ENCODE data around the gene DYNC1I2. TPM values are rescaled to one million over a fixed set of nuclear protein-coding genes. Genes with fewer than 3 reads are reported as not detected.

DYNC1I2 gene
- total RNA-seq, 1 experiment from 2014 or later: 58.5 TPM

DNA sequence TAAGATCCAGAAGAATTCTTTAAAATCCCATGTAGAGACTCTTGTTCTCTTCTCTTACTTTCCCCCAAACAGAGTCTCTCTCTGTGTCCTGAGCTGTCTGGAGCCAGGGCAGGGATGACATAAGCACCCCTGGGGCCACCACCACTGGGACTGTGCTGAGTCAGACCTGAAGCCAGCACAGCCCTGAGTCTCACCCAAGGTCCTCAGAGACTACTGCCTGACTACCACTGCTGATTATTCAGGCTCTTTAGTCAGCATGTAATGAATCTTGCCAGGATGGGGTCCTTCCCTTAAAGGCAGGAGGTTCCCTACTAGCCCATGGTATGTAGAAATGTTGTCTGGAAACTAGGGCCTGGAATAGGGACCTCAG lies 34.9 kb upstream of the DYNC1I2 start:
- Histone ChIP-seq H3K36me3 (ENCODE audit: low read depth, low read length) (no peaks in the 10 kb centered on the region), H3K9ac (ENCODE audit: low read length) (no peak overlapping the region), H3K4me2 (ENCODE audit: low read length) (no peak overlapping the region), H2AFZ (ENCODE audit: low read length) (no peak overlapping the region), H3K4me3 (ENCODE audit: low read length) (no peak overlapping the region), H3K79me2 (ENCODE audit: low read length) (no peaks in the 10 kb centered on the region), H3F3A (ENCODE audit: low read length, unreplicated experiment) (no peaks in the 10 kb centered on the region), H3K9me2 (replicated peaks; ENCODE audit: low read length) (no peaks in the 10 kb centered on the region), H3K4me1 (ENCODE audit: insufficient read depth, low read length) (no peaks in the 10 kb centered on the region), H3K27ac (ENCODE audit: low read length) (no peak overlapping the region), H3K9me3 (ENCODE audit: low read length) (0 out of 2 replicates have a peak, but pooled peaks cover 2% of the 10 kb centered on the region), H4K20me1 (ENCODE audit: low read length) (no peaks in the 10 kb centered on the region), H3K27me3 (ENCODE audit: low read length) (peaks cover 26% of the 10 kb centered on the region)
- DNase-seq (peak; percentile 23), ATAC-seq (no peak)
- POLR2A ChIA-PET (ENCODE audit: unreplicated experiment): no interaction called here
- TF ChIP-seq EZH2 (IDR thresholded peaks at IDR 0.05; ENCODE audit: low read length, unreplicated experiment) (no peak), EZH2phosphoT487 (IDR thresholded peaks at IDR 0.05; ENCODE audit: borderline replicate concordance, low read length) (no peak)
- TF ChIP-seq, protein P1, sequence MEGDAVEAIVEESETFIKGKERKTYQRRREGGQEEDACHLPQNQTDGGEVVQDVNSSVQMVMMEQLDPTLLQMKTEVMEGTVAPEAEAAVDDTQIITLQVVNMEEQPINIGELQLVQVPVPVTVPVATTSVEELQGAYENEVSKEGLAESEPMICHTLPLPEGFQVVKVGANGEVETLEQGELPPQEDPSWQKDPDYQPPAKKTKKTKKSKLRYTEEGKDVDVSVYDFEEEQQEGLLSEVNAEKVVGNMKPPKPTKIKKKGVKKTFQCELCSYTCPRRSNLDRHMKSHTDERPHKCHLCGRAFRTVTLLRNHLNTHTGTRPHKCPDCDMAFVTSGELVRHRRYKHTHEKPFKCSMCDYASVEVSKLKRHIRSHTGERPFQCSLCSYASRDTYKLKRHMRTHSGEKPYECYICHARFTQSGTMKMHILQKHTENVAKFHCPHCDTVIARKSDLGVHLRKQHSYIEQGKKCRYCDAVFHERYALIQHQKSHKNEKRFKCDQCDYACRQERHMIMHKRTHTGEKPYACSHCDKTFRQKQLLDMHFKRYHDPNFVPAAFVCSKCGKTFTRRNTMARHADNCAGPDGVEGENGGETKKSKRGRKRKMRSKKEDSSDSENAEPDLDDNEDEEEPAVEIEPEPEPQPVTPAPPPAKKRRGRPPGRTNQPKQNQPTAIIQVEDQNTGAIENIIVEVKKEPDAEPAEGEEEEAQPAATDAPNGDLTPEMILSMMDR (conservative IDR thresholded peaks at IDR 0.05; ENCODE audit: low read depth, low read length): no peak
- BruUV-seq (replicated peaks): no TSS peak
- CTCF ChIA-PET: no interaction called here
- intact Hi-C loops (cut with micrococcal nuclease): no loop called here

DNA sequence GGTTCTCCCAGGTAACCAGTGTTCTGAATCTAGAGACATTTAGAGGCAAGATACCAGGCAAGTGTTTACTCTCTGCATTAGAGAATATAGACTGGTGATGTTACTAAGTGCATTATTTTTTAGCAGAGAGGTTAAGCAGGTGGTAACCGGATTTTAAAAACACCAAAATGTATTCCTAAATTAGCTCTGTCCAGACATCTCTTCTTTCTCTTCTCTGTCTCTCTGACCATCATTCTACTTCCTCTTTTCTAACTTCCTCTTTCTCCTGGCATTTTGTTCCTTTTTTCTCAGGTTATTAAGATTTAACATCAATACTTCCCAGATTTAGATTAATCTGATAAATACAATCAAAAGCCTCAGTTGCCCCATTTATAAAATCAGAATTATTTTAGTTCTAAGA lies 31.7 kb upstream of the DYNC1I2 start:
- ChIA-PET POLR2A (ENCODE audit: unreplicated experiment) (no interaction called here), CTCF (no interaction called here)
- Histone ChIP-seq H3K27me3 (ENCODE audit: low read length) (peaks cover 54% of the 10 kb centered on the region), H3K9me2 (replicated peaks; ENCODE audit: low read length) (no peaks in the 10 kb centered on the region), H3F3A (ENCODE audit: low read length, unreplicated experiment) (no peaks in the 10 kb centered on the region), H4K20me1 (ENCODE audit: low read length) (no peaks in the 10 kb centered on the region), H3K36me3 (ENCODE audit: low read depth, low read length) (no peaks in the 10 kb centered on the region), H3K4me3 (ENCODE audit: low read length) (no peak overlapping the region), H3K9ac (ENCODE audit: low read length) (no peak overlapping the region), H3K4me2 (ENCODE audit: low read length) (no peak overlapping the region), H3K4me1 (ENCODE audit: insufficient read depth, low read length) (no peaks in the 10 kb centered on the region), H3K9me3 (ENCODE audit: low read length) (no peaks in the 10 kb centered on the region), H2AFZ (ENCODE audit: low read length) (no peak overlapping the region), H3K79me2 (ENCODE audit: low read length) (no peaks in the 10 kb centered on the region), H3K27ac (ENCODE audit: low read length) (no peak overlapping the region)
- DNase-seq (no peak), ATAC-seq (no peak)
- intact Hi-C loops (cut with micrococcal nuclease): no loop called here
- TF ChIP-seq, protein P1 (conservative IDR thresholded peaks at IDR 0.05; ENCODE audit: low read depth, low read length): no peak
- TF ChIP-seq EZH2phosphoT487 (IDR thresholded peaks at IDR 0.05; ENCODE audit: borderline replicate concordance, low read length): no peak
- no peak for TF ChIP-seq EZH2 (IDR thresholded peaks at IDR 0.05; ENCODE audit: low read length, unreplicated experiment)
- BruUV-seq (replicated peaks): no TSS peak

DNA sequence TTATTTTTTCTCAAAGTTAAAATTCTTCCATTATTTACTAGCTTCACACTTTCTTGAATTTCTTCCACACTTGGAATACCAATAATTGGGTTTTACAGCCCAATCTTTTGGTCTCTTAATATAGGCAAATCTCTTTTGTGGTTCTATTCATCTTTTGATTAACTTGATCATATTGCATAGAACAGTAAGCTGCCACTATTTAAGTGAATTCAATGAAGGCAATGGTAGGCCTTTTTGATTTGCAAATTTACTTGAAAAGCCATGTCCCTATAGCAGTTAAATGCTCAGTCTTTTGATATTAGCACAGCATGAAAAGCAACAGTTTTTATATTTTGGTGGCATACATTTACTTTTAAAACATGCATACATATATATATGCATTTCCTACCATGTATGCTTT lies 20.2 kb upstream of the DYNC1I2 start:
- DNase-seq: no peak
- ChIA-PET POLR2A (ENCODE audit: unreplicated experiment) (no interaction called here), CTCF (no interaction called here)
- Histone ChIP-seq H3K9ac (ENCODE audit: low read length) (no peak overlapping the region), H3K36me3 (ENCODE audit: low read depth, low read length) (no peaks in the 10 kb centered on the region), H3F3A (ENCODE audit: low read length, unreplicated experiment) (no peaks in the 10 kb centered on the region), H3K4me3 (ENCODE audit: low read length) (no peak overlapping the region), H3K27ac (ENCODE audit: low read length) (no peak overlapping the region), H3K9me3 (ENCODE audit: low read length) (no peaks in the 10 kb centered on the region), H3K79me2 (ENCODE audit: low read length) (no peaks in the 10 kb centered on the region), H3K9me2 (replicated peaks; ENCODE audit: low read length) (no peaks in the 10 kb centered on the region), H3K4me1 (ENCODE audit: insufficient read depth, low read length) (no peaks in the 10 kb centered on the region), H2AFZ (ENCODE audit: low read length) (no peak overlapping the region), H4K20me1 (ENCODE audit: low read length) (no peaks in the 10 kb centered on the region), H3K27me3 (ENCODE audit: low read length) (peaks cover 89% of the 10 kb centered on the region), H3K4me2 (ENCODE audit: low read length) (no peak overlapping the region)
- ATAC-seq: no peak
- TF ChIP-seq, protein P1 (conservative IDR thresholded peaks at IDR 0.05; ENCODE audit: low read depth, low read length): no peak
- TF ChIP-seq EZH2phosphoT487 (IDR thresholded peaks at IDR 0.05; ENCODE audit: borderline replicate concordance, low read length) (no peak), EZH2 (IDR thresholded peaks at IDR 0.05; ENCODE audit: low read length, unreplicated experiment) (no peak)
- no TSS peak for BruUV-seq (replicated peaks)
- intact Hi-C loops (cut with micrococcal nuclease): no loop called here

Measured in PC-3 (cell line).